K562 (cell line): Measurements from ENCODE around the gene AMOT. TPM values are rescaled to one million over a fixed set of nuclear protein-coding genes. Genes with fewer than 3 reads are reported as not detected.

Experiments
- BRD9 ChIP-seq: fragments of 450-650 bp; IDR thresholded peaks from 2 replicates; pipeline ENCODE4 v1.6.1; 2018; ENCODE audit warnings: low read depth; ENCODE audit not compliant: partially characterized antibody
- DMBX1 ChIP-seq: fragments of 250-450 bp; sonication (Bioruptor Pico); IDR thresholded peaks from 2 replicates; pipeline ENCODE4 v1.8.0; 2022; ENCODE audit warnings: inconsistent platforms, mild to moderate bottlenecking, moderate library complexity, borderline replicate concordance
- EP400 ChIP-seq: fragments of 450-650 bp; IDR thresholded peaks from 2 replicates; pipeline ENCODE4 v1.6.1; 2017; ENCODE audit warnings: antibody characterized with exemption, mild to moderate bottlenecking, moderate library complexity
- GTF2E2 ChIP-seq: fragments of 200-800 bp; sonication (Bioruptor generic); IDR thresholded peaks from 2 replicates; pipeline ENCODE4 v1.6.1; 2016; ENCODE audit warnings: missing genetic modification characterization, missing compliant biosample characterization
- LARP7 ChIP-seq: fragments of 450-650 bp; IDR thresholded peaks from 2 replicates; pipeline ENCODE4 v1.6.1; 2016
- LCOR ChIP-seq: sonication (generic); formaldehyde crosslinking; IDR thresholded peaks from 2 replicates; pipeline ENCODE4 v1.8.0; 2022; ENCODE audit warnings: mild to moderate bottlenecking, missing genetic modification reagents
- LEF1 ChIP-seq: fragments of 450-650 bp; IDR thresholded peaks from 2 replicates; pipeline ENCODE4 v1.6.1; 2016; ENCODE audit warnings: mild to moderate bottlenecking
- PATZ1 ChIP-seq: fragments of 250-450 bp; sonication (Bioruptor Pico); IDR thresholded peaks from 2 replicates; pipeline ENCODE4 v1.5.0; 2020; ENCODE audit warnings: mild to moderate bottlenecking, borderline replicate concordance
- PCBP1 ChIP-seq: fragments of 200-400 bp; formaldehyde crosslinking; IDR thresholded peaks from 2 replicates; pipeline ENCODE4 v1.6.1; 2018; ENCODE audit warnings: mild to moderate bottlenecking, low read depth, low read length; ENCODE audit not compliant: poor library complexity, severe bottlenecking
- PHB2 ChIP-seq: fragments of 450-650 bp; IDR thresholded peaks from 2 replicates; pipeline ENCODE4 v1.6.1; 2017; ENCODE audit warnings: low read depth
- SMAD4 ChIP-seq: fragments of 250-450 bp; sonication (Bioruptor Pico); conservative IDR thresholded peaks from 2 replicates; pipeline ENCODE4 v1.8.0; 2021; ENCODE audit warnings: inconsistent platforms, mild to moderate bottlenecking, moderate library complexity
- SNIP1 ChIP-seq: fragments of 450-650 bp; IDR thresholded peaks from 2 replicates; pipeline ENCODE4 v1.7.1; 2017; ENCODE audit warnings: low read depth, mild to moderate bottlenecking
- XRCC5 ChIP-seq: fragments of 200-400 bp; formaldehyde crosslinking; IDR thresholded peaks from 2 replicates; pipeline ENCODE4 v1.6.1; 2017; ENCODE audit warnings: low read depth, mild to moderate bottlenecking, low read length
- ZNF696 ChIP-seq: fragments of 250-450 bp; sonication (Bioruptor Pico); conservative IDR thresholded peaks from 2 replicates; pipeline ENCODE4 v1.4.0; 2020; ENCODE audit warnings: mild to moderate bottlenecking, moderate library complexity
- ZNF785 ChIP-seq: fragments of 250-450 bp; sonication (Bioruptor Pico); IDR thresholded peaks from 2 replicates; pipeline ENCODE4 v1.4.0; 2020; ENCODE audit warnings: mild to moderate bottlenecking
- polyA plus RNA-seq, 8 experiments: library from polyadenylated mRNA; depleted of rRNA in 4 of 8; stranded (reverse) in 5 of 8; unstranded in 3 of 8; fragments of >200 nt; fragmentation: Nextera tagmentation in 2 of 8; fragmentation: Illumina TruSeq in 1 of 8; extraction: Ambion mirVana in 2 of 8; extraction: Trizol in 1 of 8; gene quantifications; 2 replicates each; pipeline versions ENCODE4 v1.2.1 to v1.2.3, GENCODE V29; 2011 to 2014; ENCODE audit warnings: inconsistent platforms in 1 of 8, missing spikeins in 1 of 8
- total RNA-seq, 7 experiments: library from RNA; depleted of rRNA in 6 of 7; stranded (reverse); fragments of >200 nt in 6 of 7; fragmentation: Illumina TruSeq in 2 of 7; extraction: Trizol in 2 of 7; gene quantifications; 2 replicates each; pipeline versions ENCODE4 v1.2.1 to v1.2.3, GENCODE V29; 2011 to 2021; ENCODE audit warnings: low replicate concordance in 1 of 7
- TF ChIP-seq, protein P1 (sequence below): fragments of 450-650 bp; formaldehyde crosslinking; IDR thresholded peaks from 2 replicates; pipeline ENCODE4 v1.4.0; 2020; ENCODE audit warnings: mild to moderate bottlenecking, moderate library complexity

Gene AMOT
- total and polyA plus RNA-seq, 9 of the 15 experiments (the other 6 are each of a cell fraction or from before 2014, with no cell fraction given): 0.04 TPM; not detected in 8

GRCh38 chrX:112841114-112841819 lies 636 bp upstream of the AMOT start (continued):
- TF ChIP-seq GTF2E2 (tag): no peak
- no peak for TF ChIP-seq SMAD4 (CRISPR knock-in tag)
- no peak for TF ChIP-seq SNIP1
- no peak for TF ChIP-seq XRCC5
- TF ChIP-seq BRD9: no peak
- TF ChIP-seq, protein P1, sequence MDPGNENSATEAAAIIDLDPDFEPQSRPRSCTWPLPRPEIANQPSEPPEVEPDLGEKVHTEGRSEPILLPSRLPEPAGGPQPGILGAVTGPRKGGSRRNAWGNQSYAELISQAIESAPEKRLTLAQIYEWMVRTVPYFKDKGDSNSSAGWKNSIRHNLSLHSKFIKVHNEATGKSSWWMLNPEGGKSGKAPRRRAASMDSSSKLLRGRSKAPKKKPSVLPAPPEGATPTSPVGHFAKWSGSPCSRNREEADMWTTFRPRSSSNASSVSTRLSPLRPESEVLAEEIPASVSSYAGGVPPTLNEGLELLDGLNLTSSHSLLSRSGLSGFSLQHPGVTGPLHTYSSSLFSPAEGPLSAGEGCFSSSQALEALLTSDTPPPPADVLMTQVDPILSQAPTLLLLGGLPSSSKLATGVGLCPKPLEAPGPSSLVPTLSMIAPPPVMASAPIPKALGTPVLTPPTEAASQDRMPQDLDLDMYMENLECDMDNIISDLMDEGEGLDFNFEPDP (CRISPR knock-in tag): no peak
- no peak for TF ChIP-seq PATZ1
- no peak for TF ChIP-seq PHB2
- no peak for TF ChIP-seq LARP7
- TF ChIP-seq LCOR (CRISPR knock-in tag): no peak
- no peak for TF ChIP-seq EP400
- no peak for TF ChIP-seq PCBP1
- TF ChIP-seq LEF1: no peak
- TF ChIP-seq ZNF696 (CRISPR knock-in tag): no peak
- no peak for TF ChIP-seq ZNF785 (CRISPR knock-in tag)
- no peak for TF ChIP-seq DMBX1 (CRISPR knock-in tag)
